ENCODE data around the gene FUBP3. TPM values are rescaled to one million over a fixed set of nuclear protein-coding genes. Genes with fewer than 3 reads are reported as not detected.

Gene FUBP3
- total RNA-seq, 1 donor from 2014 or later = 39.0 TPM

GRCh38 chr9:130633336-130634190, 54.2 kb downstream of the FUBP3 start:
- DNase-seq (ENCODE audit: low spot score) = no peak

GRCh38 chr9:130634191-130634768, 54.9 kb downstream of the FUBP3 start:
- DNase-seq (ENCODE audit: low spot score) = no peak

- no peak for DNase-seq (ENCODE audit: low spot score)
Observed at GRCh38 chr9:130634801-130635200, 55.4 kb downstream of the FUBP3 start.

GRCh38 chr9:130635306-130635705, 55.9 kb downstream of the FUBP3 start:
- DNase-seq (ENCODE audit: low spot score) = no peak

- DNase-seq (ENCODE audit: low spot score) = no peak
Observed at GRCh38 chr9:130635721-130636647, 56.6 kb downstream of the FUBP3 start.

- DNase-seq (ENCODE audit: low spot score) = no peak
Observed at GRCh38 chr9:130636648-130637020, 57.3 kb downstream of the FUBP3 start.

GRCh38 chr9:130638284-130639123, 59.1 kb downstream of the FUBP3 start:
- no peak for DNase-seq (ENCODE audit: low spot score)

GRCh38 chr9:130639124-130639765, 59.9 kb downstream of the FUBP3 start:
- no peak for DNase-seq (ENCODE audit: low spot score)

- no peak for DNase-seq (ENCODE audit: low spot score)
Observed at GRCh38 chr9:130639866-130640555, 60.6 kb downstream of the FUBP3 start.

- no peak for DNase-seq (ENCODE audit: low spot score)
Observed at GRCh38 chr9:130640681-130641080, 61.3 kb downstream of the FUBP3 start.

GRCh38 chr9:130642926-130643325, 63.5 kb downstream of the FUBP3 start:
- no peak for DNase-seq (ENCODE audit: low spot score)

GRCh38 chr9:130651221-130651620, 71.8 kb downstream of the FUBP3 start:
- no peak for DNase-seq (ENCODE audit: low spot score)

GRCh38 chr9:130651752-130652151, 72.4 kb downstream of the FUBP3 start:
- no peak for DNase-seq (ENCODE audit: low spot score)

GRCh38 chr9:130654879-130655278, 75.5 kb downstream of the FUBP3 start:
- no peak for DNase-seq (ENCODE audit: low spot score)

GRCh38 chr9:130658893-130659698, 79.7 kb downstream of the FUBP3 start:
- DNase-seq (ENCODE audit: low spot score) = no peak

- no peak for DNase-seq (ENCODE audit: low spot score)
Observed at GRCh38 chr9:130659699-130660248, 80.4 kb downstream of the FUBP3 start.

- DNase-seq (ENCODE audit: low spot score) = no peak
Observed at GRCh38 chr9:130660326-130660682, 80.9 kb downstream of the FUBP3 start.

GRCh38 chr9:130660683-130661450, 81.5 kb downstream of the FUBP3 start:
- no peak for DNase-seq (ENCODE audit: low spot score)

Data from umbilical cord (tissue), 2 donors.